WTC11 (cell line): Measurements from ENCODE around the gene RHOT1. TPM values are rescaled to one million over a fixed set of nuclear protein-coding genes. Genes with fewer than 3 reads are reported as not detected.

Source experiments
- ATAC-seq: fragments of 200-7000 bp; cut with Tn5 transposase; 2 replicates; pipeline ENCODE4 v1.10.0; 2021; ENCODE audit warnings: mild to moderate bottlenecking, moderate library complexity
- CTCF ChIA-PET: fragments of 300-600 bp; sonication (Branson Sonifier 250); formaldehyde crosslinking; loops from one replicate; lab custom pipeline; 2021; ENCODE audit warnings: antibody characterized with exemption; lab: Charles Lee
- POLR2A ChIA-PET: fragments of 350-600 bp; sonication (Branson Sonifier 250); formaldehyde crosslinking; loops from one replicate; lab custom pipeline; 2021; ENCODE audit warnings: antibody characterized with exemption; lab: Charles Lee
- DNase-seq: peaks from one replicate; pipeline ENCODE4 v3.0.0; 2021; ENCODE audit warnings: low spot score
- H3K27ac Mint-ChIP-seq: 2 replicates; pipeline ENCODE4 v1.8.0; 2021; ENCODE audit warnings: mixed read lengths
- H3K27me3 Mint-ChIP-seq: 2 replicates; pipeline ENCODE4 v1.8.0; 2021; ENCODE audit warnings: low read depth, mild to moderate bottlenecking, moderate library complexity, mixed read lengths
- H3K36me3 Mint-ChIP-seq: 2 replicates; pipeline ENCODE4 v1.8.0; 2021; ENCODE audit warnings: mixed read lengths
- H3K4me1 Mint-ChIP-seq: 2 replicates; pipeline ENCODE4 v1.8.0; 2022; ENCODE audit warnings: mixed read lengths
- H3K4me3 Mint-ChIP-seq: 2 replicates; pipeline ENCODE4 v1.8.0; 2021; ENCODE audit warnings: mild to moderate bottlenecking, moderate library complexity, mixed read lengths
- H3K9me3 Mint-ChIP-seq: 2 replicates; pipeline ENCODE4 v1.8.0; 2021; ENCODE audit warnings: mixed read lengths
- ATF1 ChIP-seq: sonication (generic); formaldehyde crosslinking; IDR thresholded peaks from 2 replicates; pipeline ENCODE4 v1.8.1; 2023; ENCODE audit warnings: mild to moderate bottlenecking, moderate library complexity, missing genetic modification reagents
- FOXK1 ChIP-seq: sonication (generic); formaldehyde crosslinking; IDR thresholded peaks from 2 replicates; pipeline ENCODE4 v1.8.0; 2022; ENCODE audit warnings: mild to moderate bottlenecking, moderate library complexity, missing genetic modification reagents
- FOXP1 ChIP-seq: sonication (generic); formaldehyde crosslinking; IDR thresholded peaks from 2 replicates; pipeline ENCODE4 v1.8.0; 2022; ENCODE audit warnings: missing genetic modification reagents, mild to moderate bottlenecking, moderate library complexity, borderline replicate concordance
- JAZF1 ChIP-seq: fragments of 250-450 bp; sonication (Bioruptor Pico); IDR thresholded peaks from 2 replicates; pipeline ENCODE4 v1.9.0; 2021; ENCODE audit warnings: moderate library complexity, mild to moderate bottlenecking, inconsistent platforms
- MAX ChIP-seq: sonication (generic); formaldehyde crosslinking; IDR thresholded peaks from 2 replicates; pipeline ENCODE4 v1.8.0; 2022; ENCODE audit warnings: mild to moderate bottlenecking, missing genetic modification reagents
- MXD4 ChIP-seq: fragments of 250-450 bp; sonication (Bioruptor Pico); IDR thresholded peaks from 2 replicates; pipeline ENCODE4 v1.8.0; 2021; ENCODE audit warnings: mild to moderate bottlenecking, moderate library complexity, borderline replicate concordance
- MYBL2 ChIP-seq: sonication (generic); formaldehyde crosslinking; IDR thresholded peaks from 2 replicates; pipeline ENCODE4 v1.8.1; 2023; ENCODE audit warnings: mild to moderate bottlenecking, moderate library complexity, missing genetic modification reagents
- RELA ChIP-seq: sonication (generic); formaldehyde crosslinking; IDR thresholded peaks from 2 replicates; pipeline ENCODE4 v1.8.1; 2022; ENCODE audit warnings: missing genetic modification reagents, mild to moderate bottlenecking, borderline replicate concordance
- SOX15 ChIP-seq: fragments of 250-450 bp; sonication (Bioruptor Pico); IDR thresholded peaks from 2 replicates; pipeline ENCODE4 v1.9.0; 2021; ENCODE audit warnings: mild to moderate bottlenecking
- TEAD4 ChIP-seq: sonication (generic); formaldehyde crosslinking; IDR thresholded peaks from 2 replicates; pipeline ENCODE4 v1.8.0; 2022; ENCODE audit warnings: mild to moderate bottlenecking, missing genetic modification reagents
- ZNF416 ChIP-seq: fragments of 250-450 bp; sonication (Bioruptor Pico); IDR thresholded peaks from 2 replicates; pipeline ENCODE4 v1.9.0; 2021; ENCODE audit warnings: mild to moderate bottlenecking, inconsistent platforms
- ZSCAN18 ChIP-seq: fragments of 250-450 bp; sonication (Bioruptor Pico); IDR thresholded peaks from 2 replicates; pipeline ENCODE4 v2.1.2; 2022; ENCODE audit warnings: mild to moderate bottlenecking, moderate library complexity
- total RNA-seq: library from RNA; stranded (reverse); gene quantifications from 3 replicates; pipeline ENCODE4 v1.2.3, GENCODE V29; 2021
- TF ChIP-seq, protein P1 (sequence below): fragments of 250-450 bp; sonication (Bioruptor Pico); IDR thresholded peaks from 2 replicates; pipeline ENCODE4 v1.9.0; 2021; ENCODE audit warnings: mild to moderate bottlenecking

Gene RHOT1
- total RNA-seq, 1 experiment from 2014 or later = 28.9 TPM

GRCh38 chr17:32274101-32274500 lies 131.8 kb downstream of the RHOT1 start (continued):
- TF ChIP-seq MAX (CRISPR knock-in tag) = no peak
- no peak for TF ChIP-seq MXD4 (CRISPR knock-in tag)
- no peak for TF ChIP-seq MYBL2 (CRISPR knock-in tag)
- no peak for TF ChIP-seq FOXK1
- no peak for TF ChIP-seq ZNF416 (CRISPR knock-in tag)
- no peak for TF ChIP-seq TEAD4
- no peak for TF ChIP-seq FOXP1 (CRISPR knock-in tag)
- TF ChIP-seq ATF1 (CRISPR knock-in tag) = no peak
- TF ChIP-seq ZSCAN18 (CRISPR knock-in tag) = no peak
- TF ChIP-seq, protein P1, sequence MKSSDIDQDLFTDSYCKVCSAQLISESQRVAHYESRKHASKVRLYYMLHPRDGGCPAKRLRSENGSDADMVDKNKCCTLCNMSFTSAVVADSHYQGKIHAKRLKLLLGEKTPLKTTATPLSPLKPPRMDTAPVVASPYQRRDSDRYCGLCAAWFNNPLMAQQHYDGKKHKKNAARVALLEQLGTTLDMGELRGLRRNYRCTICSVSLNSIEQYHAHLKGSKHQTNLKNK = no peak

GRCh38 chr17:32274643-32275042 lies 132.3 kb downstream of the RHOT1 start:
- Mint-ChIP-seq H3K4me3 (no peak overlapping the region), H3K36me3 (no peaks in the 10 kb centered on the region), H3K9me3 (no peaks in the 10 kb centered on the region), H3K4me1 (peaks cover 57% of the 10 kb centered on the region), H3K27me3 (peaks cover 6% of the 10 kb centered on the region), H3K27ac (no peak overlapping the region)
- ChIA-PET POLR2A (no interaction called here), CTCF (interaction anchor here (3.0 to 3.9 kb wide), 3 partner anchors 8 to 44 kb away, joined by 12 to 15 read pairs (median 15); no protein-coding TSS in a partner anchor)
- no peak for DNase-seq
- no peak for ATAC-seq
- TF ChIP-seq TEAD4 = no peak
- no peak for TF ChIP-seq SOX15
- no peak for TF ChIP-seq JAZF1 (CRISPR knock-in tag)
- TF ChIP-seq RELA (CRISPR knock-in tag) = no peak

Other genes with a start within 250 kb of the RHOT1 start
- 72.6 to 84.2 TPM (median 79.5 TPM) in 3 replicates for gene UTP6, start 240.8 kb upstream of the RHOT1 start, total RNA-seq
- gene SUZ12, start 205.5 kb upstream of the RHOT1 start, total RNA-seq = 26.5 to 29.6 TPM (median 28.4 TPM) in 3 replicates
- gene LRRC37B, start 135.1 kb upstream of the RHOT1 start, total RNA-seq = 18.7 to 20.7 TPM (median 20.6 TPM) in 3 replicates
- gene RHBDL3, start 123.3 kb downstream of the RHOT1 start, total RNA-seq = 11.3 to 13.2 TPM (median 11.6 TPM) in 3 replicates
- 35.5 to 49.4 TPM (median 35.5 TPM) in 3 replicates for gene C17orf75, start 199.7 kb downstream of the RHOT1 start, total RNA-seq
- gene ZNF207, start 207.7 kb downstream of the RHOT1 start, total RNA-seq = 188 to 223 TPM (median 201 TPM) in 3 replicates